GM23338 (cell line): ENCODE measurements around the gene ITGA7. TPM values are rescaled to one million over a fixed set of nuclear protein-coding genes. Genes with fewer than 3 reads are reported as not detected.

Experiments
- ATAC-seq: fragments of 200-7000 bp; cut with Tn5 transposase; 3 replicates; pipeline ENCODE4 v1.9.1; 2020
- DNase-seq: peaks from one replicate; pipeline ENCODE4 v3.0.0-alpha.2; 2015; ENCODE audit warnings: low spot score
- H2AFZ ChIP-seq: fragments of 200-600 bp; sonication (generic); 2 replicates; pipeline ENCODE4 v1.8.0; 2016; ENCODE audit warnings: antibody characterized with exemption, mild to moderate bottlenecking, moderate library complexity
- H3F3A ChIP-seq: fragments of 200-600 bp; sonication (generic); replicated peaks from 2 replicates; pipeline ENCODE4 v1.8.0; 2017; ENCODE audit warnings: antibody characterized with exemption, mixed run types, low read depth
- H3K27ac ChIP-seq: fragments of 200-600 bp; sonication (generic); 2 replicates; pipeline ENCODE4 v1.6.1; 2016; ENCODE audit warnings: low read depth
- H3K27me3 ChIP-seq: fragments of 200-600 bp; sonication (generic); 2 replicates; pipeline ENCODE4 v1.8.0; 2016; ENCODE audit warnings: mild to moderate bottlenecking, mixed run types, moderate library complexity; ENCODE audit not compliant: insufficient read depth
- H3K36me3 ChIP-seq: fragments of 200-600 bp; sonication (generic); 2 replicates; pipeline ENCODE4 v1.8.0; 2016; ENCODE audit warnings: mild to moderate bottlenecking; ENCODE audit not compliant: insufficient read depth
- H3K4me1 ChIP-seq: fragments of 200-600 bp; sonication (generic); 2 replicates; pipeline ENCODE4 v1.8.0; 2016; ENCODE audit warnings: mild to moderate bottlenecking, moderate library complexity; ENCODE audit not compliant: insufficient read depth
- H3K4me2 ChIP-seq: fragments of 200-600 bp; sonication (generic); 2 replicates; pipeline ENCODE4 v1.7.1; 2017; ENCODE audit warnings: mixed run types
- H3K4me3 ChIP-seq: fragments of 200-600 bp; sonication (generic); 2 replicates; pipeline ENCODE4 v1.6.1; 2016; ENCODE audit warnings: mixed run types
- H3K79me2 ChIP-seq: fragments of 200-600 bp; sonication (generic); replicated peaks from 2 replicates; pipeline ENCODE4 v1.8.0; 2017; ENCODE audit warnings: mild to moderate bottlenecking; ENCODE audit not compliant: insufficient read depth
- H3K9me2 ChIP-seq: fragments of 200-600 bp; sonication (generic); 2 replicates; pipeline ENCODE4 v1.8.0; 2017; ENCODE audit not compliant: insufficient read depth
- H4K20me1 ChIP-seq: fragments of 200-600 bp; sonication (generic); replicated peaks from 2 replicates; pipeline ENCODE4 v1.8.0; 2017; ENCODE audit warnings: mild to moderate bottlenecking; ENCODE audit not compliant: insufficient read depth
- H3K27ac Mint-ChIP-seq: 2 replicates; pipeline ENCODE4 v1.8.0; 2020; ENCODE audit warnings: inconsistent platforms, mild to moderate bottlenecking, moderate library complexity, mixed read lengths
- H3K27me3 Mint-ChIP-seq: 3 replicates; pipeline ENCODE4 v1.8.0; 2022; ENCODE audit warnings: low read depth, mild to moderate bottlenecking, moderate library complexity, mixed read lengths, inconsistent platforms; ENCODE audit not compliant: insufficient read depth, poor library complexity
- H3K36me3 Mint-ChIP-seq: 3 replicates; pipeline ENCODE4 v1.8.0; 2021; ENCODE audit warnings: low read depth, mild to moderate bottlenecking, inconsistent platforms, moderate library complexity, mixed read lengths
- H3K4me1 Mint-ChIP-seq: 3 replicates; pipeline ENCODE4 v1.8.0; 2020; ENCODE audit warnings: mild to moderate bottlenecking, inconsistent platforms, mixed read lengths
- H3K4me3 Mint-ChIP-seq: 3 replicates; pipeline ENCODE4 v1.8.0; 2021; ENCODE audit warnings: moderate library complexity, mild to moderate bottlenecking, inconsistent platforms, mixed read lengths
- H3K9me3 Mint-ChIP-seq: 3 replicates; pipeline ENCODE4 v1.8.0; 2020; ENCODE audit warnings: moderate library complexity, mild to moderate bottlenecking, inconsistent platforms, mixed read lengths
- CREB1 ChIP-seq: fragments of 250-450 bp; sonication (Bioruptor Pico); IDR thresholded peaks from 2 replicates; pipeline ENCODE4 v1.5.0; 2020; ENCODE audit warnings: low read depth, mild to moderate bottlenecking, moderate library complexity
- EZH2 ChIP-seq: fragments of 200-600 bp; sonication (generic); IDR thresholded peaks from one replicate; pipeline ENCODE4 v1.8.0; 2017; ENCODE audit warnings: antibody characterized with exemption, mild to moderate bottlenecking, low read depth; ENCODE audit not compliant: unreplicated experiment
- NANOG ChIP-seq: IDR thresholded peaks from 2 replicates; pipeline ENCODE4 v1.6.1; 2016; ENCODE audit warnings: antibody characterized with exemption, borderline replicate concordance
- REST ChIP-seq: IDR thresholded peaks from one replicate; pipeline ENCODE4 v1.6.1; 2018; ENCODE audit warnings: antibody characterized with exemption; ENCODE audit not compliant: unreplicated experiment
- STAT1 ChIP-seq: IDR thresholded peaks from one replicate; pipeline ENCODE4 v1.6.1; 2016; ENCODE audit warnings: antibody characterized with exemption; ENCODE audit not compliant: unreplicated experiment
- ZNF114 ChIP-seq: fragments of 250-450 bp; sonication (Bioruptor Pico); IDR thresholded peaks from 2 replicates; pipeline ENCODE4 v1.5.0; 2020; ENCODE audit warnings: mild to moderate bottlenecking, moderate library complexity
- ZNF331 ChIP-seq: fragments of 250-450 bp; sonication (Bioruptor Pico); IDR thresholded peaks from 2 replicates; pipeline ENCODE4 v1.5.0; 2020; ENCODE audit warnings: low read depth, mild to moderate bottlenecking, moderate library complexity
- polyA plus RNA-seq: library from polyadenylated mRNA; unstranded; fragments of >200 nt; fragmentation: Nextera tagmentation; extraction: Ambion mirVana; gene quantifications from 2 replicates; pipeline ENCODE4 v1.2.1, GENCODE V29; 2016
- total RNA-seq: library from RNA; depleted of rRNA; stranded (reverse); fragments of >200 nt; shearing (Covaris generic); gene quantifications from 2 replicates; pipeline ENCODE4 v1.2.3, GENCODE V29; 2014
- TF ChIP-seq, protein P1 (sequence below): IDR thresholded peaks from 2 replicates; pipeline ENCODE4 v1.6.1; 2016; ENCODE audit warnings: antibody characterized with exemption
- TF ChIP-seq, protein P2 (sequence below), 2 experiments: fragments of 200-600 bp in 1 of 2; sonication (generic) in 1 of 2; conservative IDR thresholded peaks; 2 replicates each; pipeline versions ENCODE4 v1.5.1 to v1.6.1; 2016 to 2017; ENCODE audit warnings: antibody characterized with exemption in 2 of 2, low read depth in 2 of 2, mild to moderate bottlenecking in 2 of 2, moderate library complexity in 1 of 2

ITGA7 gene
- total and polyA plus RNA-seq, 2 experiments from 2014 or later: 20.0 to 49.1 TPM

DNA sequence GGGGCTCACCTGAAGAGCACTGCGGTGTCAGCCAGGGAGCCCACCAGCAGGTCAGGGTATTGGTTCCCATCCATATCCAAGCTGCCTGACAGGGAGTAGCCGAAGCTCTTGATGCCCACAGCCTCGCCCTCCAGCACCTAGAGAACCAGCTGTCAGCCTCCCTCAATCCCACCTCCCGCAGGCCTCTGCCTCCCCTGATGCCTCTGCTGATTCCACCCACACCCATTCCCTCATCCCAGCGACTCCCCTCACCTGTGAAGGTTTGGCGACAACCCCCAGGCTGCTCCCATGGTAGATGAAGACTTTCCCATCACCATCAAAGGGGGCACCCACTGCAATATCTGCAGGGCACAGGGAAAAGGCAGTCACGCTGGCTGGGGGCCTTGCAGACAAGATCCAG is 10.0 kb downstream of the ITGA7 start (continued):
- TF ChIP-seq, protein P1, sequence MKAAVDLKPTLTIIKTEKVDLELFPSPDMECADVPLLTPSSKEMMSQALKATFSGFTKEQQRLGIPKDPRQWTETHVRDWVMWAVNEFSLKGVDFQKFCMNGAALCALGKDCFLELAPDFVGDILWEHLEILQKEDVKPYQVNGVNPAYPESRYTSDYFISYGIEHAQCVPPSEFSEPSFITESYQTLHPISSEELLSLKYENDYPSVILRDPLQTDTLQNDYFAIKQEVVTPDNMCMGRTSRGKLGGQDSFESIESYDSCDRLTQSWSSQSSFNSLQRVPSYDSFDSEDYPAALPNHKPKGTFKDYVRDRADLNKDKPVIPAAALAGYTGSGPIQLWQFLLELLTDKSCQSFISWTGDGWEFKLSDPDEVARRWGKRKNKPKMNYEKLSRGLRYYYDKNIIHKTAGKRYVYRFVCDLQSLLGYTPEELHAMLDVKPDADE: no peak
- TF ChIP-seq ZNF114 (CRISPR knock-in tag): no peak
- TF ChIP-seq CREB1 (CRISPR knock-in tag): no peak
- TF ChIP-seq, protein P2, sequence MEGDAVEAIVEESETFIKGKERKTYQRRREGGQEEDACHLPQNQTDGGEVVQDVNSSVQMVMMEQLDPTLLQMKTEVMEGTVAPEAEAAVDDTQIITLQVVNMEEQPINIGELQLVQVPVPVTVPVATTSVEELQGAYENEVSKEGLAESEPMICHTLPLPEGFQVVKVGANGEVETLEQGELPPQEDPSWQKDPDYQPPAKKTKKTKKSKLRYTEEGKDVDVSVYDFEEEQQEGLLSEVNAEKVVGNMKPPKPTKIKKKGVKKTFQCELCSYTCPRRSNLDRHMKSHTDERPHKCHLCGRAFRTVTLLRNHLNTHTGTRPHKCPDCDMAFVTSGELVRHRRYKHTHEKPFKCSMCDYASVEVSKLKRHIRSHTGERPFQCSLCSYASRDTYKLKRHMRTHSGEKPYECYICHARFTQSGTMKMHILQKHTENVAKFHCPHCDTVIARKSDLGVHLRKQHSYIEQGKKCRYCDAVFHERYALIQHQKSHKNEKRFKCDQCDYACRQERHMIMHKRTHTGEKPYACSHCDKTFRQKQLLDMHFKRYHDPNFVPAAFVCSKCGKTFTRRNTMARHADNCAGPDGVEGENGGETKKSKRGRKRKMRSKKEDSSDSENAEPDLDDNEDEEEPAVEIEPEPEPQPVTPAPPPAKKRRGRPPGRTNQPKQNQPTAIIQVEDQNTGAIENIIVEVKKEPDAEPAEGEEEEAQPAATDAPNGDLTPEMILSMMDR (conservative IDR thresholded peaks at IDR 0.05; ENCODE audit: low read depth in 2 of 2): no peak
- no peak for TF ChIP-seq STAT1
- TF ChIP-seq REST: no peak

DNA sequence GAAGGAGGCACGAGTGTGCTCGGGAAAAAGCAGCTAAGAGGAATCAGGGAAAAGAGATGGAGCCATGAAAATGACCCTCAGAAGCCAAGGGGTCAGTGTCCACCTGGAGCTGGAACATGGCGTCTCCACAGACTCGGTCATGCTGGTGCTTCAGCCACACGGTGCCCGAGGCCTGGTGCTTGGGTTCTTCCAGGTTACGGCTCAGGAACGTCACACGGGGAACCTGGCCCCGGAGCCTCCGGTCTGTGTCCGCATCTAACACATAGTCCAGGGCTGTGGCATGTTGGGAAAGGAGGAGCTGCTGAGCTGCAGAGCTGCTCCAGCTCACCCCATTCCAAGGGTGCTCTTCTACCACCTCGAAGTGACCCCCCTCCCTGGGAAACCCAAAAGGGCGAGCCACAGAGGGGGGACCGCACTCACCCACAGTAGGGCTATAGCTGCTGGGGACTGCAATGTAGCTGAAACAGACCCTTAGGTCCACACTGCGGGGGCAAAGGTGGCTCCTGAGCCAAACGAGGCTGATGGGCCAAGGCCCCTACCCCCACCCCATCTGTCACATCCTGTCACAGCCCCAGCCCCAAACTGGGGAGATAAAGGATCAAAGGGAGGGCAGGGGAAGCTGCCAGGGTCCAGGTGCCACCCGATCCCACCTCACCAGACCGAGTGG is 10.8 kb downstream of the ITGA7 start:
- Mint-ChIP-seq H3K36me3 (peaks cover 28% of the 10 kb centered on the region), H3K4me3 (no peak overlapping the region), H3K27me3 (peaks cover 9% of the 10 kb centered on the region), H3K4me1 (peaks cover 2% of the 10 kb centered on the region; the same call in 1 of the 3 replicates), H3K27ac (no peak overlapping the region), H3K9me3 (no peaks in the 10 kb centered on the region)
- Histone ChIP-seq H3K27me3 (no peaks in the 10 kb centered on the region), H3K4me3 (no peak overlapping the region), H4K20me1 (no peaks in the 10 kb centered on the region; the same call in 1 of the 2 replicates), H3K4me1 (no peaks in the 10 kb centered on the region), H2AFZ (no peak overlapping the region), H3K27ac (no peak overlapping the region), H3K4me2 (no peak overlapping the region), H3K79me2 (no peaks in the 10 kb centered on the region), H3F3A (no peaks in the 10 kb centered on the region), H3K9me2 (no peaks in the 10 kb centered on the region), H3K36me3 (no peaks in the 10 kb centered on the region)
- ATAC-seq (no peak), DNase-seq (no peak)
- no peak for TF ChIP-seq CREB1 (CRISPR knock-in tag)
- TF ChIP-seq NANOG: no peak
- TF ChIP-seq ZNF331 (CRISPR knock-in tag): no peak
- no peak for TF ChIP-seq STAT1
- TF ChIP-seq REST: no peak
- TF ChIP-seq EZH2: no peak
- TF ChIP-seq ZNF114 (CRISPR knock-in tag): no peak
